ENCODE data around the gene LRRC1. TPM values are rescaled to one million over a fixed set of nuclear protein-coding genes. Genes with fewer than 3 reads are reported as not detected.

Gene LRRC1
- total and polyA plus RNA-seq, 2 of the 13 experiments (the other 11 are each of a cell fraction or from before 2014, with no cell fraction given), result 15.6 to 27.7 TPM

GRCh38 chr6:53794137-53794719 lies 577 bp upstream of the LRRC1 start (continued):
- TF ChIP-seq, protein P1, sequence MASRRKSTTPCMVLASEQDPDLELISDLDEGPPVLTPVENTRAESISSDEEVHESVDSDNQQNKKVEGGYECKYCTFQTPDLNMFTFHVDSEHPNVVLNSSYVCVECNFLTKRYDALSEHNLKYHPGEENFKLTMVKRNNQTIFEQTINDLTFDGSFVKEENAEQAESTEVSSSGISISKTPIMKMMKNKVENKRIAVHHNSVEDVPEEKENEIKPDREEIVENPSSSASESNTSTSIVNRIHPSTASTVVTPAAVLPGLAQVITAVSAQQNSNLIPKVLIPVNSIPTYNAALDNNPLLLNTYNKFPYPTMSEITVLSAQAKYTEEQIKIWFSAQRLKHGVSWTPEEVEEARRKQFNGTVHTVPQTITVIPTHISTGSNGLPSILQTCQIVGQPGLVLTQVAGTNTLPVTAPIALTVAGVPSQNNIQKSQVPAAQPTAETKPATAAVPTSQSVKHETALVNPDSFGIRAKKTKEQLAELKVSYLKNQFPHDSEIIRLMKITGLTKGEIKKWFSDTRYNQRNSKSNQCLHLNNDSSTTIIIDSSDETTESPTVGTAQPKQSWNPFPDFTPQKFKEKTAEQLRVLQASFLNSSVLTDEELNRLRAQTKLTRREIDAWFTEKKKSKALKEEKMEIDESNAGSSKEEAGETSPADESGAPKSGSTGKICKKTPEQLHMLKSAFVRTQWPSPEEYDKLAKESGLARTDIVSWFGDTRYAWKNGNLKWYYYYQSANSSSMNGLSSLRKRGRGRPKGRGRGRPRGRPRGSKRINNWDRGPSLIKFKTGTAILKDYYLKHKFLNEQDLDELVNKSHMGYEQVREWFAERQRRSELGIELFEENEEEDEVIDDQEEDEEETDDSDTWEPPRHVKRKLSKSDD (CRISPR knock-in tag; IDR thresholded peaks at IDR 0.05; ENCODE audit: low read depth), result no peak
- TF ChIP-seq WIZ (CRISPR knock-in tag; IDR thresholded peaks at IDR 0.05) (peak; percentile 87), MED8 (CRISPR knock-in tag; IDR thresholded peaks at IDR 0.05; ENCODE audit: insufficient replicate concordance) (peak; percentile 1), ZNF782 (CRISPR knock-in tag; IDR thresholded peaks at IDR 0.05; ENCODE audit: borderline replicate concordance) (no peak; the same call in 1 of the 2 replicates), TRAFD1 (CRISPR knock-in tag; IDR thresholded peaks at IDR 0.05; ENCODE audit: borderline replicate concordance) (peak; percentile 98), ZNF234 (CRISPR knock-in tag; conservative IDR thresholded peaks at IDR 0.05) (no peak), HMG20B (CRISPR knock-in tag; conservative IDR thresholded peaks at IDR 0.05) (no peak), ZNF335 (CRISPR knock-in tag; IDR thresholded peaks at IDR 0.05) (no peak), HES4 (CRISPR knock-in tag; IDR thresholded peaks at IDR 0.05; ENCODE audit: borderline replicate concordance) (no peak)
- TF ChIP-seq, protein P2, sequence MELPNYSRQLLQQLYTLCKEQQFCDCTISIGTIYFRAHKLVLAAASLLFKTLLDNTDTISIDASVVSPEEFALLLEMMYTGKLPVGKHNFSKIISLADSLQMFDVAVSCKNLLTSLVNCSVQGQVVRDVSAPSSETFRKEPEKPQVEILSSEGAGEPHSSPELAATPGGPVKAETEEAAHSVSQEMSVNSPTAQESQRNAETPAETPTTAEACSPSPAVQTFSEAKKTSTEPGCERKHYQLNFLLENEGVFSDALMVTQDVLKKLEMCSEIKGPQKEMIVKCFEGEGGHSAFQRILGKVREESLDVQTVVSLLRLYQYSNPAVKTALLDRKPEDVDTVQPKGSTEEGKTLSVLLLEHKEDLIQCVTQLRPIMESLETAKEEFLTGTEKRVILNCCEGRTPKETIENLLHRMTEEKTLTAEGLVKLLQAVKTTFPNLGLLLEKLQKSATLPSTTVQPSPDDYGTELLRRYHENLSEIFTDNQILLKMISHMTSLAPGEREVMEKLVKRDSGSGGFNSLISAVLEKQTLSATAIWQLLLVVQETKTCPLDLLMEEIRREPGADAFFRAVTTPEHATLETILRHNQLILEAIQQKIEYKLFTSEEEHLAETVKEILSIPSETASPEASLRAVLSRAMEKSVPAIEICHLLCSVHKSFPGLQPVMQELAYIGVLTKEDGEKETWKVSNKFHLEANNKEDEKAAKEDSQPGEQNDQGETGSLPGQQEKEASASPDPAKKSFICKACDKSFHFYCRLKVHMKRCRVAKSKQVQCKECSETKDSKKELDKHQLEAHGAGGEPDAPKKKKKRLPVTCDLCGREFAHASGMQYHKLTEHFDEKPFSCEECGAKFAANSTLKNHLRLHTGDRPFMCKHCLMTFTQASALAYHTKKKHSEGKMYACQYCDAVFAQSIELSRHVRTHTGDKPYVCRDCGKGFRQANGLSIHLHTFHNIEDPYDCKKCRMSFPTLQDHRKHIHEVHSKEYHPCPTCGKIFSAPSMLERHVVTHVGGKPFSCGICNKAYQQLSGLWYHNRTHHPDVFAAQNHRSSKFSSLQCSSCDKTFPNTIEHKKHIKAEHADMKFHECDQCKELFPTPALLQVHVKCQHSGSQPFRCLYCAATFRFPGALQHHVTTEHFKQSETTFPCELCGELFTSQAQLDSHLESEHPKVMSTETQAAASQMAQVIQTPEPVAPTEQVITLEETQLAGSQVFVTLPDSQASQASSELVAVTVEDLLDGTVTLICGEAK (IDR thresholded peaks at IDR 0.05), result no peak
- TF ChIP-seq, protein P2 (CRISPR knock-in tag; IDR thresholded peaks at IDR 0.05), result peak; percentile 52; the same call in 1 of the 2 replicates
- TF ChIP-seq, protein P3, sequence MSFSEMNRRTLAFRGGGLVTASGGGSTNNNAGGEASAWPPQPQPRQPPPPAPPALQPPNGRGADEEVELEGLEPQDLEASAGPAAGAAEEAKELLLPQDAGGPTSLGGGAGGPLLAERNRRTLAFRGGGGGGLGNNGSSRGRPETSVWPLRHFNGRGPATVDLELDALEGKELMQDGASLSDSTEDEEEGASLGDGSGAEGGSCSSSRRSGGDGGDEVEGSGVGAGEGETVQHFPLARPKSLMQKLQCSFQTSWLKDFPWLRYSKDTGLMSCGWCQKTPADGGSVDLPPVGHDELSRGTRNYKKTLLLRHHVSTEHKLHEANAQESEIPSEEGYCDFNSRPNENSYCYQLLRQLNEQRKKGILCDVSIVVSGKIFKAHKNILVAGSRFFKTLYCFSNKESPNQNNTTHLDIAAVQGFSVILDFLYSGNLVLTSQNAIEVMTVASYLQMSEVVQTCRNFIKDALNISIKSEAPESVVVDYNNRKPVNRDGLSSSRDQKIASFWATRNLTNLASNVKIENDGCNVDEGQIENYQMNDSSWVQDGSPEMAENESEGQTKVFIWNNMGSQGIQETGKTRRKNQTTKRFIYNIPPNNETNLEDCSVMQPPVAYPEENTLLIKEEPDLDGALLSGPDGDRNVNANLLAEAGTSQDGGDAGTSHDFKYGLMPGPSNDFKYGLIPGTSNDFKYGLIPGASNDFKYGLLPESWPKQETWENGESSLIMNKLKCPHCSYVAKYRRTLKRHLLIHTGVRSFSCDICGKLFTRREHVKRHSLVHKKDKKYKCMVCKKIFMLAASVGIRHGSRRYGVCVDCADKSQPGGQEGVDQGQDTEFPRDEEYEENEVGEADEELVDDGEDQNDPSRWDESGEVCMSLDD (CRISPR knock-in tag; IDR thresholded peaks at IDR 0.05; ENCODE audit: borderline replicate concordance), result peak; percentile 53; the same call in 1 of the 2 replicates

All from HepG2 (cell line).